Stimulated activated CD4-positive, alpha-beta T cell treated with anti-CD3 and anti-CD28 coated beads, TNF-alpha, amount 100 ng/mL, for 1 hour (primary cell): Measurements from ENCODE around the gene ARHGEF3.

Source experiments
- DNase-seq, 3 donors: peaks; one replicate each; pipeline ENCODE4 v3.0.0-alpha.2; 2020; ENCODE audit warnings: low read depth in 3 of 3, low spot score in 1 of 3

ARHGEF3 gene

GRCh38 chr3:56688191-56688590, 113.6 kb downstream of the ARHGEF3 start:
- no peak for DNase-seq

GRCh38 chr3:56684029-56684428, 117.7 kb downstream of the ARHGEF3 start:
- no peak for DNase-seq

GRCh38 chr3:56683122-56683817, 118.5 kb downstream of the ARHGEF3 start, which contains the start of gene TASOR:
TSS of gene TASOR (minus strand) at chr3:56683265. CDS start at chr3:56683006, 259 bp downstream.
- peak; percentile 53 to 81 (median 76) for DNase-seq

GRCh38 chr3:56682462-56683121, 119.2 kb downstream of the ARHGEF3 start:
- peak in 2 of 3 donors; percentile 47 to 58 for DNase-seq

GRCh38 chr3:56681984-56682461, 119.7 kb downstream of the ARHGEF3 start:
- no peak for DNase-seq

GRCh38 chr3:56680054-56680580, 121.6 kb downstream of the ARHGEF3 start:
- no peak for DNase-seq
